ENCODE data around the gene DDR1.
"Not testable (repeated sequence)": the region's sequence is repeated elsewhere in the genome, so short reads cannot be mapped to it uniquely, and the experiment has no call there.

The DDR1 gene

DNA sequence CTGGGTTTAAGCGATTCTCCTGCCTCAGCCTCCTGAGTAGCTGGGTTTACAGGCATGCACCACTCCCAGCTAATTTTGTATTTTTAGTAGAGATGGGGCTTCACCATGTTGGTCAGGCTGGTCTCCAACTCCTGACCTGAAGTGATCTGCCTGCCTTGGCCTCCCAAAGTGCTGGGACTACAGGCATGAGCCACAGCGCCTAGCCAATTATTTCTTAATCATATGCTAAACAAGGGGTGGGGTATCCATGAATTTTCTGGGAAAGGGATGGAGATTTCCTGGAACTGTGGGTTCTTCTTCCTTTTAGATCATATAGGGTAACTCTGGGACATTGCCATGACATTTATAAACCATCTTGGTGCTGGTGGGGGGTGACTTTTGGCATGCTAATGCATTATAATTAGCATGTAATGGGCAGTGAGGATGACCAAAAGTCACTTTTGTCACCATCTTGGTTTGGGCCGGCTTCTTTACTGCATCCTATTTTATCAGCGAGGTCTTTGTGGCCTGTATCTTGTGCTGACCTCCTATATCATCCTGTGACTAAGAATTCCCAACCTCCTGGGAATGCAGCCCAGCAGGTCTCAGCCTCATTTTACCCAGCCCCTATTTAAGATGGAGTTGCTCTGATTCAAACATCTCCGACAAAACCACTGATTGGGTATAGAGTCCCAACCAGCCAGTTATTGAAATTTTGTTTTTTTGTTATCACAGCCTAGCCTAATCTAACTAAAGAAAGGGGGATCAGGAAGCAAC lies 29.9 kb upstream of the DDR1 start:
- DNase-seq (ENCODE audit: low read depth): no peak

DNA sequence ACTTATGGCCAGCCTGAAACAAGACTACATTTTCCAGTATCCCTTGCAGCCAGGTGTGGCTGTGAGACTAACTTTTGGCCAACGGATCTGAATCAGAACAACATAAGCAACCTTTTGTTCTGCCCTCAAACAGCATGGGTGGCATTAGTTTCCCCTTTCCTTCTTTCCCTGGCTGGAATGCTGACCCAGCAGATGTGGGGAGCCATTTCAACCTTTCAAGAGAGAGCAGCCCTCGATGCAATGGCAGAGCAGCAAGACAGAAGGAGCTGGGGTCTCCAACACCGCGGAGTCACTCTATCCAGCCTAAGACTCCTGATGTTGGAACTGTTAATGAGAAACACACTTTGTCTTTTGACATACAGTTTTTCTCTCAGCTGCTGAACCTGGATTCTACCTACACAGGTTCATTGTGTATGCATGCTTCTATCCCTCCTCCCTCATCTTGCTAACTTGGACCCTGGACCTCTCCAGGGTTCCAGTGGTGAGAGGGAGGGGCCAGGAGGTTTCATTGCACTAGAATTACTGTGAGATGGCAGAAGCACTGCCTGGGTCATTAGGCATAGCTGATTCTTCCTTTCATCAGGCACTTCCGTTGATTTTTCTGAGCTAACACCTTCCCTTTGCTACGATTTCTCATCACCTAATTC lies 28.8 kb upstream of the DDR1 start:
- DNase-seq (ENCODE audit: low read depth): no peak

DNA sequence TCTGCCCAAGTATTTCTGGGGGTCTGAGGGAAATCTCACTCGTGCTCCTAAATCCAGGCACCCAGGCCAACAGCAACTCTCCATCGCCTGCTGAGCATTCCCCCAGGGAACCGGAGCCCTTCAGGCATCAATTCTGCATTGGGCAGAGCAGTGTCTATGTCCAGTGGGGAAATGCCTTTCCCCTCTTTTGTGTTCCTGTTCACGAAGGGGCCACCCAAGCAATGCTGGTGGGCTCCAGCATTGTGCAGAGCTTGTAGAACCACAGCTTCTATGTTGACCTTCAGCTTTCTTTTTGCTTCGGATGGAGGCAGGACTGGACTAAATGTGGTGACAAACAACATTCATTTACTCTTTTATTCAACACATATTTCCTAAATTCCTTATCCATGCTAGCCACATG lies 27.2 kb upstream of the DDR1 start:
- DNase-seq (ENCODE audit: low read depth): no peak

DNA sequence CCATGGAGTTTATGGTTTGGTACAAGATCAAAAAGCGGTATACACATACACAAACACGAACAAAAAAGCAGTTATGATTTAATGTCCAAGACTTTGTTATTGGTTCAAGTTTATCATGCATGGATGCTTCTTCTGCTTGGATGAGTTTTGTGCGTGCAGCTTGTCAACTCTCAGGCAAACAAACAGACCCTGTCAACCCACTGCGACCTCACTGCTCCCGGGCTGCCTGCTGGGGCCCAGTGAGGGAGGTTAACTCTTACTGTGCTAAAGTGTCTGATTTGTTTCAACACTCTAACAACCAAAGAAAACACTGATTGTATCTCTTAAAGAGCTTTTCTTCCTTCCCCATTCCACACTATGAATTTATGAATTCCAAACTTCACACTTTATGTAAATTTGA lies 26.8 kb upstream of the DDR1 start:
- DNase-seq (ENCODE audit: low read depth): no peak

DNA sequence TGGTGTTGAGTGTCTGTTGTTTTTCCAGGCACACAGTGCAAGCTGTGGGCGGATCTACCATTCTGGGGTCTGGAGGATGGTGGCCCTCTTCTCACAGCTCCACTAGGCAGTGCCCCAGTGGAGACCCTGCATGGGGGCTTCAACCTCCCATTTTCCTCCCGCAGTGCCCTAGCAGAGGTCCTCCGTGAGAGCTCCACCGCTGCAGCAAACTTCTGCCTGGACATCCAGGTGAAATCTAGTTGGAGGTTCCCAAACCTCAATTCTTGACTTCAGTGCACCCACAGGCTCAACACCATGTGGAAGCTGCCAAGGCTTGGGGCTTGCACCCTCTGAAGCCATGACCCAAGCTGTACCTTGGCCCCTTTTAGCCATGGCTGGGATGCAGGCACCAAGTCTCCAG lies 24.6 kb upstream of the DDR1 start:
- DNase-seq (ENCODE audit: low read depth): not testable (repeated sequence)

DNA sequence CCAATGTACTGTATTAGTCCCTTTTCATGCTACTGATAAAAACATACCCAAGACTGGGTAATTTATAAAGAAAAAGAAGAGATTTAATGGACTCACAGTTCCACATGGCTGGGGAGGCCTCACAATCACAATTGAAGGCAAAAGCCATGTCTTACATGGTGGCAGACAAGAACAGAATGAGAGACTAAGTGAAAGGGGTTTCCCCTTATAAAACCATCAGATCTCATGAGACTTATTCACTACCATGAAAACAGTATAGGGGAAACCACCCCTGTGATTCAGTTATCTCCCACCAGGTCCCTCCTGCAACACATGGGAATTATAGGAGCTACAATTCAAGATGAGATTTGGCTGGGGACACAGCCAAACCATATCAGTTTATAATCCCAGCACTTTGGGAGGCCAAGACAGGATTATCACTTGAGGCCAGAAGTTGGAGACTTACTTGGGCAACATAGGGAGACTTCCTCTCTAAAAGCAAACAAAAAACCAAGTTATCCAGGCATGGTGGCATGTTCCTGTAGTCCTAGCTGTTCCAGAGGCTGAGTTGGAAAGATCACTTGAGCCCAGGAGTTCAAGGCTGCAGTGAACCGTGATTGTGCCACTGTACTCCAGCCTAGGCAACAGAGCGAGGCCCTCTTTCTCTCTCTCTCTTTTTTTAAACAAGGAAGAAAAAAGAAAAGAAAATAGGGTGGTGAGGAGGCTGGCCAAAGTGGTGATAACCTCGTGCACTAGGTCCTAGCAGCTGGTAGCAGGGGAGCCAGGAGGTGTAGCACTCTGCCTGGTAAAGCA lies 22.9 kb upstream of the DDR1 start:
- DNase-seq (ENCODE audit: low read depth): no peak

DNA sequence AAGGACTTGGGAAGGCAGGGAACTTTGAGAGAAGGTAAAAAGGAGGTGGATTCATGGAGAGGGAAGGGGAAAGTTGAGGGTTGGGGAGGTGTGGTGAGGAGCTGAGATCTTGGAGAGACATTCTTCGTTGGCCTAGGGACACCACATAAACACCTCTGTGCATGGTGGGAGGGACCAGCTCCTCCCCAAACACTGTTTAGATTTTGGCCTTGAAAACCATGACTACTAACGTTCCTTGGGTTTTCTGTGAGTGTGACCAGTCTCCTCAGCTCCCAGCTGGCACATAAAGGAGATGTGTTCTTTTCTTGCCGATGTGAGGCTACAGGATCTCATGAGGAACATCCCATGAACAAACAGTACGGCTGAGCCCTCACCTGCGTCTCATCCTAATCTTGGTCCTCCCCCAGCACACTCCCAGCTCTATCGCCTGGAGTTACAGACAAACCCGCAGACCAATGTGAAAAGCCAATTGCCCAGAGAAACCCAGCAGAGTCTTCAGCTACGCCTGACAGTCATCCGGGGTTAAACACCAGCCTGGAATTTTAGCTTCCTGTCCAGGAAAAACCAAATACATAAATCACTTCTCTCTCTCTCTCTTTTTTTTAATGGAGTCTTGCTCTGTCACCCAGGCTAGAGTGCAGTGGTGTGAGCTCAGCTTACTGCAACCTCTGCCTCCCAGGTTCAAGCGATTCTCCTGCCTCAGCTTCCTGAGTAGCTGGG lies 22.0 kb upstream of the DDR1 start:
- DNase-seq (ENCODE audit: low read depth): no peak

DNA sequence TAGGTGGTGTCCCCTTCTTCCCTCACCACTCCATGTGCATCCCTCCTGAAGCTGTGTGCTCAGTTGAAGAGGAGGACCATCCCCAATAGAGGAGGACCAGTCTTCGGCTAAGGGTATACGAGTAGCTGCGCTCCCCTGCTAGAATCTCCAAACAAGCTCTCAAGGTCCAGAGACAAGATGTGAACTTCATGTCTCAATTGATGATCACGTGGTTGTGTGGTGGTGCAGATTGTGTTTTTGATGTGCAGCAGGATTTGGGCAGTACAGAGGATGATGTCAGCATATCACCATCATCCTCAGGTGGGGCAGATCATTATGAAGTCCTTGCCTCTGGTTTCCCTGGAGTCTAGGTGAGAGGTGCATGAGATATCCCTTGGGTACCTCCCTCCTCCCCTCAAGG lies 20.0 kb upstream of the DDR1 start:
- DNase-seq (ENCODE audit: low read depth): no peak

DNA sequence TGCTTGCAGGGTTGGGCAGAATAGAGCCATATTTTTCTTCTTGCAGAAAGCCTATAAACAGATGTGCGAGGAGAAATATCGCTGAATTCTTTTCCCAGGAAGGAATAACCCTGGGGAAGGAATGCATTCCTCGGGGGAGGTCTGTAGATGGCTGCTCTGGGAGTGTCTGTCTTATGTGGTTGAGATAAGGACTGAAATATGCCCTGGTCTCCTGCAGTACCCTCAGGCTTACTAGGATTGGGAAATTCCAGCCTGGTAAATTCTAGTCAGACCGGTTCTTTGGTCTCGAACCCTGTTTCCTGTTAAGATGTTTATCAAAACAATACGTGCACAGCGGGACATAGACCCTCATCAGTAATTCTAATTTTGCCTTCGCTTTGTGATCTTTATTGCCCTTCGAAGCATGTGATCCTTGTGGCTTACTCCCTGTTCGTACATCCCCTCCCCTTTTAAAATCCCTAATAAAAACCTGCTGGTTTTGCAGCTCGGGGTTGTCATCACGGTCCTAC lies 15.0 kb upstream of the DDR1 start:
- DNase-seq (ENCODE audit: low read depth): not testable (repeated sequence)

DNA sequence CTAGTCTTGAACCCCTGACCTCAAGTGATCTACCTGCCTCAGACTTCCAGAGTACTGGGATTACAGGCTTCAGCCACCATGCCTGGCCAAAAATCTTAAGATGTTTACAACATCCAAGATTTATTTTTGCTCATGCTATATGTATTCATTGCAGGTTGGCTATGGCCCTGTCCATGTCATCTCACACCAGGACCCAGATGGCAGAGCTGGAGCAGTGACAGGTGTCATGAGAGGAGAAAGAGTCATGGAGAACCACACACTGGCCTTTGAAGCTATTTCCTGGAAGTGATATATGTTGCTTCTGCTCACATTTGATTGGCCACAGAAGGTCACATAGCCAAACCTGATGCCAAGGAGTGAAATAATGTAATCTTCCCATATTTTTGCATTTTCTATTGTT lies 13.8 kb upstream of the DDR1 start:
- DNase-seq (ENCODE audit: low read depth): no peak

DNA sequence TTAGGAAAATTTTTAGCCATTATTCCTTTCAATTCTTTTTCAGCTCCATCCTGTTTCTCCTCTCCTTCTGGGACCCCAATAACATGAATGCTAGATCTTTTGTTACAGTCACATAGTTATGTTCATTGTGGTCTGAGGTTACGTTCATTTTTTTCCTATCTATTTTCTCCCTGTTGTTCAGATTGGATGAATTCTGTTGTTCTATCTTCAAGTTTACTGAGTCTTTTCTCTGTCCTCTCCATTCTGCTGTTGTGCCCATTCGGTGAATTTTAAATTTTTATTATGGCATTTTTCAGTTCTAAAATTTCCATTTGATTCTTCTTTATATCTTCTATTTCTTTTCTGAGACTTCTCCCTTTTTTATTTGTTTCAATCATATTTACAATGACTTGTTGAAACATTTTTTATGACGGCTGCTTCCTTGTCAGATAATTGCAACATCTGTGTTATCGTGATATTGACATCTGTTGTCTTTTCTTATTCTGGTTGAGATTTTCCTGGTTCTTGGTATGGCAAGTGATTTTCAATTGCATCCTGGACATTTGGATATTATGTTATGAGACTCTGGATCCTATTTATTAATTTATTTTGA lies 12.6 kb upstream of the DDR1 start:
- DNase-seq (ENCODE audit: low read depth): no peak

DNA sequence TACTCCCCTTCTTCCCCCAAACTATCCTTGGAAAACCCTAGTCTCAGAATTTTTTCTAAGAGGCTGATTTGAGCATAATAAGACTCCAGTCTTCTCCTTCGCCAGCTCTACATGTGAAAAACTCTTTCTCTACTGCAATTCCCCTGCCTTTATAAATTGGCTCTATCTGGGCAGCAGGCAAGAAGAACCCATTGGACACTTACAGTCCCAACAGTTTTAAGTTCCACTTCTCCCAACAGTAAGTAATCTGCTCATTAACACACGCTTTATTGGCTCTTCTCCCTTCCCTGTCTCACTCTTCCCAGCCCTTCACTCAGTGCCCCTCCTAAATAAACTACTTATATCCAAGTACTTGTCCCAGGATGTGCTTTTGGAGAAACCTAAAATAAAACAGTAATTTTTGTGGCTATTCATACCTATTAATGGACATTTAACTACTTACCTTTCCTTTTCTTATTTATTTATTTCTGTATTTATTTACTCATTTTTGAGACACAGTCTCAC lies 11.1 kb upstream of the DDR1 start:
- DNase-seq (ENCODE audit: low read depth): no peak

DNA sequence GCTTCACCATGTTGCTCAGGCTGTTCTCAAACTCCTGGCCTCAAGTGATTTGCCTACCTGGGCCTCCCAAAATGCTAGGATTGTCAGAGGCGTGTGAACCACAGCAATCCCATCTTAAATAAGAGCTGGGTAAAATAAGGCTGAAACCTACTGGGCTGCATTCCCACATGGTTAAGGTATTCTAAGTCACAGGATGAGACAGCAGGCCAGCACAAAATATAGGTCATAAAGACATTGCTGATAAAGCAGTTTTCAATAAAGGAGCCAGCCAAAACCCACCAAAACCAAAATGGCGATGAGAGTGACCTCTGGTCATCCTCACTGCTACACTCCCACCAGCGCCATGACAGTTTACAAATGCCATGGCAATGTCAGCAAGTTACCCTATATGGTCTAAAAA lies 10.5 kb upstream of the DDR1 start:
- not testable (repeated sequence) for DNase-seq (ENCODE audit: low read depth)

DNA sequence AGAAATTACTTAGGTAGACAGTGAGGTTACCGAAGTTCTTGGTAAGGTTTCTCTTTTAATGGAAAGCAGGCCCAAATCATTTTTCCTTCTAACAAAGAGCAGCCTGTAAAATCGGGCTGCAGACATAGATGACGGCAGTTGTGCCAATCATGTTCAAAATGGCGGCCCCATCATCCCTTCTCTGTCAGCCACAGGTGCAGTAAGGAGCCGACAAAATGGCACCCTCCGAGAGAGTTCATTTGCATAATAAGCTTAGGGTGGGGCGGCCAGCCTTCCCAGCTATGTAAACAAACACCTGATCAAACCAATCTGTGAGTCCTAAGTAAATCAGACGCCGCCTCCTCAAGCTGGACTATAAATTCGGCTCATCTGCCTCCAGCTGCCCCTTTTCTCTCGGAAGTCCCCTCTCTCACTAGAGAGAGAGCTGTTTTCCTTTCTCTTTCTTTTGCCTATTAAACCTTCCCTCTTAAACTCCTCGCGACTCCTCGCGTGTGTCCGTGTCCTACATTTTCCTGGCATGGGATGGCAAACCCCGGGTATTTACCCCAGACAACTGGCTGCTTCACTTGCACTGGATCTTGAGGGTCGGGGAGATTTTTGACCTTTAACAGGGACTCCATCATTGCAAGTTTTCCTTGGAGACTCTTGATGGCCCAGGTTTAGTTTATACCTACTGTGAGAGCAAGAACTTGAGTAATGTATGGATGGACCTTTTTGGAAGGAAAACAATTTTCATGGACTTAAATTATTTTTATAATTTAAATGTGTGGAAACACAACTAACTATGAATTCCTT lies 8.9 kb upstream of the DDR1 start:
- no peak for DNase-seq (ENCODE audit: low read depth)

DNA sequence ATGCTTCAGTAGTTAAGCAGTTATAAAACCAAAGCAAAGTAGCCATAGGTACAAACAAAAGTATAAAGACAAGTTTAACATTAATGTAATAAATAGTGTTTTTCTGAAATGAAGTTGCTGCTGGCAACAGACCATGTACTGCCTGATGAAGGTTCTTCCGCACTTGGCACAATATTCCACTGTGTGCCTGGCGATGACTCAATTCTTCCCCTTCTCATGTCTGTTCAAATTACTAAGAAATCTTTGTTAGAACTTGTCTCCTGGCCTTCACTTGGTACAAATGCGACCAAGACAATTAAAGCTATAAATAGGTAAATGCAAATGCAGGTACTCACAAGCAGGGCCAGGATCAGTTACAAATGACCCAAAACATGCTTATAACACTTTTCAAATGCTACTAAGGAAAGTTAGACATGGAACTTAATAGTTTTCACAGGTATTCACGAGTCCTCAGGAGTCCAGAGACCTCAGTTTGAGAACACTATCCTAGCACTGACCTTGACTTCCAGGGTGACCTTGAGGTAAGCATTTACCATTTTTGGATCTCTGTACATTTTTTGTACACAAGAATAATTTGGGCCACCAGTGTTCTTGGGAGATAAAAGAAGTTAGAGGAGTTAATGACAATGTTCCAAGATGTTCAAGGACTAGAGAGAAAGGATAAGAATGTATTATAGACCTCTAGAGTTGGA lies 8.1 kb upstream of the DDR1 start:
- DNase-seq (ENCODE audit: low read depth): no peak

DNA sequence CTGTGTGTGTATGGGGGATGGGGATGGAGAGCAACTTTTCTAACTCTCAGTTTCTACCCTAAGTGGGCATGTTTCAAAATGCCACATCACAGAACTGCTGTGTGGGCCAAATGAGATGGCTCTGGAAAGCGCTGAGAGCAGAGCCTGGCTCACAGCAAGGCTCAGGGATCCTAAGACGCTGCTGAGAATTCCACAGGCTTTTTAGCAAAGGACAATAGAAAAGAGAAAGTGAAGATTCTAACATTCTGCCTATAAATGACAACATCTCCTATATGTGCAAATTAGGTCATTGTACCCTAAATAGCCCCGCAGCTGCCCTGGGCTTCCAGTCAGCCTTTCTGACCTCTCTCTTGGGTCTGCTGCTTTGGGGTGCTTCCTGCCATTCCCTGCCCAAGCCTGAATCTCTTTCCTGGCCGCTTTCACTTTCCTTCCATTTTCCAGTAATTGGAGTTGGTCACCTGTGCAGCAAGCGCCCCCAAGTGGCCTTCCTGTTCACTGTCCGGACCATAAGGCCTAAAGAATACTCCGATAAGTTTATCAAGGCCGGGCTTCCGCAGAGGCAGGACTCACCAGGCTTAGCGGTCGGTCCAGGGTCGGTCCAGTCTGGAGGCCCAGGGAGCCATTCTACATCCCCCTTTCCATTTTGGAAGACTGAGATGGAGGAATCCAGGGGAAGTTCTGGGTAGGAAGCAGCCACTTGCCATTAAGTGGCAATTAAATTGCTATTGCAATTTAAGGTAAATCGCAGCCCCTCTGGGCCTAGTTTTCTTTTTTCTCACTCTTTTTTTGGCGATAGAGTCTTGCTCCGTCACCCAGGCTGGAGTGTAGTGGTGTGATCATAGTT lies 6.7 kb upstream of the DDR1 start:
- DNase-seq (ENCODE audit: low read depth): peak; percentile 55

DNA sequence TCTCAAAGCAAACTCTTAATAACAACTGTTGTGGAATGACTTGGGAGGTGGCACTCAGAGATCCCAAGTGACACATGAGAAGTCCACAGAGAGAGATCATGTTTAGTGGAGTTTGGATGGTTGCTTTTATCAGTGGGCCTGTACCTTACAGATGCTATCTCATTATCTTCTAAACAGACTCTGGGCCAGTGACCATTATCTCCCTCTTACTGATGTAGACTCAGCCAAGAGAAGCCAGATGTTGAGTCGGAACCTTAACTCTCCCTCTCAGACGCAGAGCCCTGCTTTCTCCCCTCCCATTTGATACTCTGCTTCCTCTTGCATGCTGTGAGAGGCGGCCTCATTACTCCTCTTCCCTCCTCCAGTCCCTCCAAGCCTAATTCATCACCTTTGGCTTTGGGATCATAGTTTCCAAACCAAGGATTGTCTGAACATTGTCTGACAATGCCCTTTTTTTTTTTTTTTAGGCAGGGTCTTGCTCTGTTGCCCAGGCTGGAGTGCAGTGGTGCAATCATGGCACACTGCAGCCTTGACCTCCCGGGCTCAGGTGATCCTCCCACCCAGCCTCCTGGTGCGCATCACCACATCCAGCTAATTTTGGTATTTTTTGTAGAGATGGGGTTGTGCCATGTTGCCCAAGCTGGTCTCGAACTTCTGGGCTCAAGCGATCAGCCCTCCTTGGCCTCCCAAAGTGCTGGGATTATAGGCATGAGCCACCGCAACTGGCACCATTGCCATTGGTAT lies 4.5 kb upstream of the DDR1 start:
- no peak for DNase-seq (ENCODE audit: low read depth)

DNA sequence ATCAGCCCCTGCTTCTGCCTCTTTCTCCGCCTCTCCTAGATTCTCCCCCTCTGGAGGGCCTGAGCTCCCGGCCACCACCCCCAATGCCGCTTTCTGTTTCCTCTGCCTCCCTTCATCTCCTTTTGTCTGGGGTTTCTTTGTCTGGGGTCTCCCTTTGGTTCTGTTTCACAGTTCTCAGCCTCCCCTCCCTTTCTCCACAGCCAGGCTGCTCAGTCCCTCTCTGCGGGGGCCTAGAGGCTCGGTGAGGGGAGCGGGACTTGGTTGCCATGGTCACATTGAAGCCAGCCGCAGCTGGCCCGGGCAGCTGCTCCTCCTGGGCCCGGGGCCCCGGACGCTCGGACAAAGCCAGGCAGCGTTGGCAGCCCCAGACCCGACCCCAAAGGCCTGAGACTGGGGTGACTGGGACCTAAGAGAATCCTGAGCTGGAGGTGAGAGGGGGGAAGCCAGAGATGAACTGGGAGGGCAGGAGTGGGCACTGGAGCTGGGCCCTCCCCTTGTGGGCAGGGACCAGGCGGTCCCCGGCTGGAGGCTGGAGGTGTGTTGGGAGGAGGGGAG lies 3.5 kb upstream of the DDR1 start:
- DNase-seq (ENCODE audit: low read depth): no peak
